Cardiac fibroblast (primary cell): ENCODE measurements around the gene MAB21L4.
A peak's percentile ranks its signal among the peaks of the same experiment; 100 is the strongest.

Source experiments
- DNase-seq, 2 donors: peaks; one replicate each; pipeline versions ENCODE4 v3.0.0 to v3.0.0-alpha.2; 2010; ENCODE audit warnings: low read depth in 2 of 2
- H3K4me3 ChIP-seq, 2 donors: replicated peaks in 1 of 2; 1 replicate in 1 of 2; 2 replicates in 1 of 2; pipeline ENCODE4 v1.5.1; 2011; ENCODE audit warnings: low read depth in 2 of 2, low read length in 2 of 2, mild to moderate bottlenecking in 2 of 2, moderate library complexity in 1 of 2
- CTCF ChIP-seq: IDR thresholded peaks from one replicate; pipeline ENCODE4 v1.5.1; 2011; ENCODE audit warnings: low read depth, mild to moderate bottlenecking, low read length, inconsistent platforms

The MAB21L4 gene

GRCh38 chr2:240875228-240876034 is 20.5 kb downstream of the MAB21L4 start:
- no peak for TF ChIP-seq CTCF
- no peak overlapping the region for H3K4me3 ChIP-seq
- no peak for DNase-seq

GRCh38 chr2:240874715-240875227 is 21.2 kb downstream of the MAB21L4 start:
- no peak overlapping the region for H3K4me3 ChIP-seq
- TF ChIP-seq CTCF, result no peak
- DNase-seq, result no peak

GRCh38 chr2:240873805-240874714 is 21.9 kb downstream of the MAB21L4 start:
- peak in 1 of 2 donors; percentile 14 for DNase-seq
- H3K4me3 ChIP-seq, result no peak overlapping the region
- peak; percentile 20 for TF ChIP-seq CTCF

GRCh38 chr2:240873098-240873788 is 22.7 kb downstream of the MAB21L4 start:
- DNase-seq, result no peak
- H3K4me3 ChIP-seq, result no peak overlapping the region
- no peak for TF ChIP-seq CTCF

- no peak for DNase-seq
- no peak for TF ChIP-seq CTCF
- no peak overlapping the region for H3K4me3 ChIP-seq
These were observed 23.4 kb downstream of the MAB21L4 start for GRCh38 chr2:240872317-240873097.
